HG02885 (cell line): ENCODE results near the gene OR13C5.
"Not testable (repeated sequence)": the region's sequence is repeated elsewhere in the genome, so short reads cannot be mapped to it uniquely, and the experiment has no call there.

Experiments used
- ATAC-seq: cut with Tn5 transposase; IDR thresholded peaks from one replicate; pipeline ENCODE4 v1.9.1; 2021; ENCODE audit warnings: mild to moderate bottlenecking; ENCODE audit not compliant: unreplicated experiment, poor library complexity

The OR13C5 gene, protein sequence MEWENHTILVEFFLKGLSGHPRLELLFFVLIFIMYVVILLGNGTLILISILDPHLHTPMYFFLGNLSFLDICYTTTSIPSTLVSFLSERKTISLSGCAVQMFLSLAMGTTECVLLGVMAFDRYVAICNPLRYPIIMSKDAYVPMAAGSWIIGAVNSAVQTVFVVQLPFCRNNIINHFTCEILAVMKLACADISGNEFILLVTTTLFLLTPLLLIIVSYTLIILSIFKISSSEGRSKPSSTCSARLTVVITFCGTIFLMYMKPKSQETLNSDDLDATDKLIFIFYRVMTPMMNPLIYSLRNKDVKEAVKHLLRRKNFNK

DNA sequence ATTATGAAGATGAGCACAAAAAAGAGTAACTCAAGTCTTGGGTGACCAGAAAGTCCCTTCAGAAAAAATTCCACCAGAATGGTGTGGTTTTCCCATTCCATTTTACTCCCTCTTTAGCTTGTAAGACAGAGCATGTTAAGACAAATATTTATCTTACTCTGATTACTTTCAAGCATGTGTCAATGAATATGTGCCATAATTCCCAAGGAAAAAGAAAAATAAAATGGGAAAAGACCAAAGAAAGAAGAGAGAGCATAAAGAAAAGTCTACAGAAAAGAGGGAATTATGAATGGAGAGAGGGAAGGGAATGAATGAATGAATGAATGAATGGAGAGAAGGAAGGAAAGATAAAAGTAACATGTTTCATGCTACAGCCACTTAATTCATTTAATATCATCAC is at the start of gene OR13C5:
Gene OR13C5 (minus strand): TSS at position 101 of the 400 bp plus-strand sequence. CDS start 0 bp downstream, at position 101.
- ATAC-seq, result not testable (repeated sequence)

GRCh38 chr9:104635456-104635855 is 36.2 kb upstream of the OR13C5 start:
- no peak for ATAC-seq

GRCh38 chr9:104633976-104634520 is 34.8 kb upstream of the OR13C5 start:
- no peak for ATAC-seq

DNA sequence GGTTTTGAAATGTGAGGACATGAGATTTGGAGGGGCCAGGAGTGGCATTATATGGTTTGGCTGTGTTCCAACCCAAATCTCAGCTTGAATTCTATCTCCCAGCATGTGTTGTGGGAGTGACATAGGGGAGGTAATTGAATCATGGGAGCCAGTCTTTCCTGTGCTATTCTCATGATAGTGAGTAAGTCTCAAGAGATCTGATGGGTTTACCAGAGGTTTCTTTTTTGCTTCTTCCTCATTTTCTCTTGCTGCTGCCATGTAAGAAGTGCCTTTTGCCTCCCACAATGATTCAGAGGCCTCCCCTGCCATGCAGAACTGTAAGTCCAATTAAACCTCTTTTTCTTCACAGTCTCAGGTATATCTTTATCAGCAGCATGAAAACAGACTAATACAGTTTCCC is 26.8 kb upstream of the OR13C5 start:
- not testable (repeated sequence) for ATAC-seq

GRCh38 chr9:104618104-104618503 is 18.9 kb upstream of the OR13C5 start, which contains the start of gene OR13C9:
TSS of gene OR13C9 (minus strand) at chr9:104618204. CDS start at chr9:104618204, 0 bp downstream.
- no peak for ATAC-seq

GRCh38 chr9:104617418-104617817 is 18.2 kb upstream of the OR13C5 start:
- no peak for ATAC-seq

GRCh38 chr9:104611213-104611612 is 12.0 kb upstream of the OR13C5 start:
- no peak for ATAC-seq

GRCh38 chr9:104608336-104608735 is 9.1 kb upstream of the OR13C5 start:
- no peak for ATAC-seq

- ATAC-seq, result no peak
These were observed 6.9 kb upstream of the OR13C5 start for GRCh38 chr9:104606152-104606551.

DNA sequence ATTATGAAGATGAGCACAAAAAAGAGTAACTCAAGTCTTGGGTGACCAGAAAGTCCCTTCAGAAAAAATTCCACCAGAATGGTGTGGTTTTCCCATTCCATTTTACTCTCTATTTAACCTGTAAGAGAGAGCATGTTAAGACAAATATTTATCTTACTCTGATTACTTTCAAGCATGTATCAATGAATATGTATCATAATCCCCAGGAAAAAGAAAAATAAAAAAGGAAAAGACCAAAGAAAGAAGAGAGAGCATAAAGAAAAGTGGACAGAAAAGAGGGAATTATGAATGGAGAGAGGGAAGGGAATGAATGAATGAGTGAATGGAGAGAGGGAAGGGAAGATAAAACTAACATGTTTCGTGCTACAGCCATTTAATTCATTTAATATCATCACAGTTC is 6.3 kb upstream of the OR13C5 start, which contains the start of gene OR13C2:
Gene OR13C2 (minus strand): TSS at position 101 of the 400 bp plus-strand sequence. CDS start 0 bp downstream, at position 101.
- not testable (repeated sequence) for ATAC-seq

DNA sequence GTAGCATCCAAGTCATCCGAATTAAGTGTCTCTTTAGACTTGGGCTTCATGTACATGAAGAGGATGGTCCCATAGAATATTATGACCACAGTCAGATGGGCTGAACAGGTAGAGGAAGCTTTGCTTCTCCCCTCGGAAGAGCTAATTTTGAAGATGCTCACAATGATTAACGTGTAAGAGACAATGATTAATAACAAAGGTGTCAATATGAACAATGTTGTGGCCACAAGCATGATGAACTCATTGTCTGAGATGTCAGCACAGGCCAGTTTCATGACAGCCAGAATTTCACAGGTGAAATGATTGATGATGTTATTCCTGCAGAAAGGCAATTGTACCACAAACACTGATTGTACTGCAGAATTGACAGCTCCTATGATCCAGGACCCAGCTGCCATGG is 5.6 kb upstream of the OR13C5 start:
- no peak for ATAC-seq

GRCh38 chr9:104598749-104599148 is 464 bp downstream of the OR13C5 start:
- not testable (repeated sequence) for ATAC-seq

- no peak for ATAC-seq
These were observed 9.6 kb downstream of the OR13C5 start for GRCh38 chr9:104589626-104590025.

DNA sequence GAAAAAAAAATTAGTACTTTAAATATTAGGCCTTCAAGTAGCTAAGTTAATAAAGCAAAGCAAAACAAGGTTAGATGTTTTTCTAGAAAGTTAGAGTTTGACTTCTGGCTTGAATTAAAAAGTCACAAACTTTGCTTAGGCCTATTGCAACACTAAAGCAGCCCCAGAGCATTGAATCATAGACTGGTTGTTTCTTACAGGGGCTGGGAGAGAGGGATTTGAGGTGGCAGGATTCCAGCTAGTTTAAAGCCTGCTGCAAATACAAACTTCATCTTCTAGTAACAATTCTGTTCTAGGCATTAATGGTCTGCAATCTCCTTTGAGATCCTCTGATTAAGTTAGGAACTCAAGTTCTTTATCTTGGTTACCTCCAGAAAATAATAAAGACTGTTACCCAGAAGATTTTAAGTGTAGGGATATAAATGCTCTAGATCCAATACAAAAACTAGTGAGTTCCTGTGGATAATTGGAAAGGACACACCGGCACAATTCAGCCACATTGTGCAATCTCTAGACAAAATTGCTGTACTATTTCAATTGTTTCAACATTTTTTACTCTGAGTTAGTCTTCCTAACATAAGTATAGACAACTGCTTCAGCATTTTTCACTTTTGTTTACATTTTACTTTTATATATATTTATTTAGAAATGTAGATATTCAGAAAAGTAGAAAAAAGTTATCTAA is 12.6 kb downstream of the OR13C5 start:
- ATAC-seq, result no peak

DNA sequence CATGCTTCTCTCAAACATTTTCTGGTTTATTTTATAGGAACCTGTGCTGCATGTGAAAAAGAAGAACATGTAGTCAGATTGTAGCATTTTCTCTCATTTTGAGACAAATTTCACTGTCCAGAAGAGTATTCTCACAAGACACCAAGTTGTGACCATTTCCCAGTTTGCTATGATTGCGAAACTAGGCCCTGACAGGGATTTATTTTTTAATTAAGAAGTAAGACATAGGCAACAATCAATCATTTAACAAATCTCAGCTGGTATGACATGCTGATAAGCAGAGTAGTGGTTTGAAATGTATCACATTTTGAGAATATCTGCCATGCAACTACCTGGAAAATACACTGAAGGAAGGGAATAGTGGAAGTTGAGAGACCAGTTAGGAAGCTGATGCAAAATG is 18.7 kb downstream of the OR13C5 start:
- ATAC-seq, result no peak

DNA sequence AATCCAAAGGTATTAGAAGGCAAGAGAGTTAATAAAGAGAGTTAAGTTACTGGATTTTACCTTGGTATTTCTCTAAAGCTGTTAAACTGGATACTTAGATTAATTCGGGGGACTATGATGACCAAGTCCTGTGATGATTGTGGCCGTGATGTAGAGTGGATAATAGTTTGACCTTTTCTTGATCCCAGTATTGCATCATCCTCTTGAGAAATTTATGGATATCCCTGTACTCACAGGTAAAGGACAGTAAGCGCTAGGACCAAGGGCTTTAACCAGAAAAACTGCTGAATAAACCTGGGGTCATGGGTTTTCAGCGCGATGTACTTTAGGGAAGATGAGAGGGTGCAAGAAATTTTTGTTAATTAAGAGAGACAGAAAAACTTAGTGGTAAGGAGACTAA is 21.9 kb downstream of the OR13C5 start:
- no peak for ATAC-seq

GRCh38 chr9:104575456-104575855 is 23.8 kb downstream of the OR13C5 start:
- ATAC-seq, result no peak

GRCh38 chr9:104572612-104573011 is 26.6 kb downstream of the OR13C5 start:
- no peak for ATAC-seq

GRCh38 chr9:104568868-104569267 is 30.3 kb downstream of the OR13C5 start, which contains the start of gene OR13C8:
TSS of gene OR13C8 (plus strand) at chr9:104569168. CDS start at chr9:104569168, 0 bp downstream.
- no peak for ATAC-seq

GRCh38 chr9:104564358-104564757 is 34.9 kb downstream of the OR13C5 start:
- no peak for ATAC-seq
